NCI-H1417 (cell line): Measurements from ENCODE around the gene PREX1.

Source experiments
- DNase-seq, 3 experiments: peaks; one replicate each; lab custom pipeline; 2025; lab: John Stamatoyannopoulos, UW

The PREX1 gene

DNA sequence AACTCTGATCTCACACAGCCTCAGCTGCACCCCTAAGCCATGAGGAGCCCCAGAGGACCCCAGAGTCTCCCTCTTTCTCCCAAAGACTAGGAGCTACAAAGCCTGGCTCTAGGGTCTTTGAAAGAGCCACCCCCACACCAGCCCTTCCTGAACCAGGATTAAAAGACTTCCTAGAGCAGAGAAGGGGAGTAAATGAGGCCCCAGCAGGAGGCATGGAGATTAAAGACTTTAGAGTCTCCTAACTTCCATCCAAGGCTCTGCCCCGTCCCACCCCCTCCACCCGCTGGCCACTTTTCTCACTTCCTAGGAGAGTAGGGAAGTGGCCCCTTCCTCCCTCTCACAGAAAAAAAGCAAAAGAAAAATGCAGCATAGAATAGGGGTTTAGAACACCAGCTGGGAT is 1.7 kb downstream of the PREX1 start:
- no peak for DNase-seq

DNA sequence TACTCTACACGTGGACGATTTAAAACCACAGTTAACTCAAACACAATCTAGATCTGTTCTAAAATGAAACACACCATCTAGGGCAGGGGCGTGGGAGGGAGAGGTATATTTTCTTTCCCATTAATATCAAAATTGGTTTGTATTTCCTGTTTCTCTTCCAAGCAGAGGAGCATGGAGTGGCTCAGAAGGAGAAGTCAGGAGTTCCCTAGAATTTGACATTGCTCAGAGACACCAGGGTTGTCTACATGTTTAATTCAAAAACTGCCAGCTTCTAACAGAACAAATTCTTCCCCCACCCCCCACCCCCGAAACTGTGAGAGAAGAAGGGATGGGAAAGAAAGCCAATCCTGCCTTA is 2.3 kb downstream of the PREX1 start:
- DNase-seq: no peak

GRCh38 chr20:48824830-48825565 is 2.8 kb downstream of the PREX1 start:
- DNase-seq: no peak

GRCh38 chr20:48823960-48824498 is 3.8 kb downstream of the PREX1 start:
- no peak for DNase-seq

- no peak for DNase-seq
These were observed 4.3 kb downstream of the PREX1 start for GRCh38 chr20:48823476-48823875.

DNA sequence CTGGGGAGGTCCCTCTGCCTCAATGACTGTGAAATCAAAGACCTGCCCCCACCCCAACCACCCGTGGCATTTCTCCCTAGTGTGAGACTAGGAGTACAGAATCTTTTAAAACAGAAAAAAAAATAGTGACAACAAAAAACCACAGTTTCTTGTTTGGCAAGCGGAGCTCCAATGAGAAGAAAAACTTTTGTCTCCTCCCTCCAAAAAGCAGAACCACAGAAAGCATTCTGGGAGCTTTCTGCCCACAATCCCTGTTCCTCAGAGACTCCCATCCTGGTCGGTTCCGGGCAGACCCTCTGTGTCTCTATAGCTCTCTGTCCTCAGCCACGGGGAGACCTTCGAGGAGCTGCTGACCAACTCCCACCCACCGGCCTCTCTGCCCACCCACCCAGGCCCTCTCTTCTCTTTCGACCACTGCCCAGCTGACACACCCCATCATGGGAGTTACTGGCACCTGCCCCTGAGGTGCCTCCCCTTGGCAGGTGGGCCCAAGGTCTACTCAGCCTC is 4.9 kb downstream of the PREX1 start:
- DNase-seq: no peak

DNA sequence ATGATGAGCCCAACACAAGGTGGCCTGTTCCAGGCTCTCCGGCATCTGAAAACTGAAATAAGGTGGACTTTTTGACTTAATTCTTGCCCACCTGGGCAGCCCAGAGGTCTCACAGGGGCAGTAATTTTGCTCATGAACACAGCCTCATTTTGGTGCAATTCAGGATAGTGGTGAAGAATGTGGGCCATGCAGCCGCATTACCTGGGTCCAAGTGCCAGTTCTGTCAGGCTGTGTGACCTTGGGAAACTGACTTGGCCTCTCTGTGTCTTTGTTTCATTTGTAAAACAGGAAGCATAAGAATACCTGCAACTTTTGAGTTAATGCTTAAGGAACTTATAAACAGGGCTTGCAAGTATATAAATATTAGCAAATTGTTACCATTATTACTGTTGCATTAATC is 5.6 kb downstream of the PREX1 start:
- DNase-seq: no peak

- no peak for DNase-seq
These were observed 6.4 kb downstream of the PREX1 start for GRCh38 chr20:48821261-48821920.

DNA sequence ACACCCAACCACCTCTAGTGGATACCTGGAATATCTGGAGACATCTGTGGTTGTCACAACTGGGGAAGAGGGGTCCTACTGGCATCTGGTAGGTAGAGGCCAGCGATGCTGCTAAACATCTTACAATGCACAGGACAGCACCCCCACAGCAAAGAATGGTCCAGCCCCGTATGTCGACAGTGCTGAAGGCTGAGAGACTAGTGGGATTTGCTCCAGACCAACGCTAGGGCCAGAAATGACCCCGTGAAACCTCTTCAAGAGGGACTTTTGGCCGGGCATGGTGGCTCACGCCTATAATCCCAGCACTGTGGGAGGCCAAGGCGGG is 7.2 kb downstream of the PREX1 start:
- DNase-seq: no peak

- DNase-seq: no peak
These were observed 7.8 kb downstream of the PREX1 start for GRCh38 chr20:48819821-48820648.

DNA sequence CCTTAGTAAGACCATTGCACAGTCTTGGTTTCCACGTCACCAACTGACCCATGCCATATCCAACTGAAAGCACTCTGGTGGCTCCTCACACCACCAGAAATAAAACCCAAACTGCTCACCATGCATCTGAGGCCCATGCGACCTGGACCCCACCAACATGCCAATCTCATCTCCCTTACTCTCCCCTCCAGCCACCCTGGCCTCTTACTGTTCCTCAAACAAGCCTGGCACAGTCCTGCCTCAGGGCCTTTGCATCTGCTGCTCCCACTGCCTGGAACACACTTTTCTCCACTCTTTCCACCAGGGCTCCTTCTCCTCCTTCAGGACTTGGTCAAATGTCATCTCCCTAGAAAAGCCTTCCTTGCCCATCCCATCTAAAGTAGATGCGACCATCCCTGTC is 8.7 kb downstream of the PREX1 start:
- DNase-seq: no peak

GRCh38 chr20:48818481-48818987 is 9.3 kb downstream of the PREX1 start:
- DNase-seq: no peak

- no peak for DNase-seq
These were observed 9.8 kb downstream of the PREX1 start for GRCh38 chr20:48818031-48818370.

GRCh38 chr20:48817367-48818030 is 10.3 kb downstream of the PREX1 start:
- no peak for DNase-seq

- no peak for DNase-seq
These were observed 11.3 kb downstream of the PREX1 start for GRCh38 chr20:48816282-48817205.

GRCh38 chr20:48815537-48815936 is 12.3 kb downstream of the PREX1 start:
- DNase-seq: no peak

GRCh38 chr20:48814633-48815032 is 13.2 kb downstream of the PREX1 start:
- DNase-seq: no peak

GRCh38 chr20:48813930-48814546 is 13.8 kb downstream of the PREX1 start:
- DNase-seq: no peak

GRCh38 chr20:48813446-48813747 is 14.4 kb downstream of the PREX1 start:
- no peak for DNase-seq

DNA sequence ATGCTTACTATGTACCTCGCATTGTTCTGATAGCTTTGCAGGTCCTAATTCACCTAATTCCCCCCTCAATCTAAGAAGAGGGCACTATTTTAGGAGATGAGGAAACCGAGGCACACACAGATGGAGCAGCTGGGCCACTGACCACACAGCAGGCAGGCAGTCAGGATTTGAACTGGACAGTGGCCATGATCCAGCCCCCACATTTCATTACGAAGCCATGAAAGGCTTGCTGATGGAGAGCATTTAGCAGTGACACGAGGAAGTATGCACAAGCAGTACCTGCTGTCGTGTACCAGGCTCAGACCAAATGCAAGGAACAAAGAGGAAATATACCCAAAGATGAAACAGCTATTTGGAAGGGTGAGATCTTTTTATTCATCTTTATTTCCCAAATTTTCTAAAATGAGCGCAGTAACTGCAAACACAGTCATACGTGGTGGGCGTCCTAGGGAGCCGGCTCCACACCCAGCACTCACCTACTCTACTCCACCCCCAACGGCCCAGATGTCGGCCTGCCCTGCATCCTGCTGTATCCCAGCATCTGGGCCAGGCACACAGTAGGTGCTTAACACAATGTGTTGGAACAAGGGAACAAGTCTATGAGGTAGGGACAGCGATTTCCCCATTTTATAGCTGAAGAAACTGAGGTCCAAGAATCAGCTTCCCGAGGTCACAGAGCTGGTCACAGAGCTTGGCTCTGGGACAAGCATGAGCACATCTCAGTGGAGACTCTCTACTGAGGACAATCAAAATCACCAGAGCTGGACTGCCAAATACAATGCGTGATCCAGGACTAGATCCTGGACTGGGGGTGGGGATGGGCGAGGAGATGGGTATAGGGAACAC is 15.0 kb downstream of the PREX1 start:
- peak in 1 of 3 experiments; percentile 39 for DNase-seq
